IMR-90 (cell line): ENCODE measurements around the gene FLNA. TPM values are rescaled to one million over a fixed set of nuclear protein-coding genes. Genes with fewer than 3 reads are reported as not detected.
"Not testable (repeated sequence)": the region's sequence is repeated elsewhere in the genome, so short reads cannot be mapped to it uniquely, and the experiment has no call there.

Source experiments
- ATAC-seq: fragments of 200-7000 bp; cut with Tn5 transposase; 2 replicates; pipeline ENCODE4 v1.9.1; 2020; ENCODE audit warnings: low read depth, mild to moderate bottlenecking, moderate library complexity
- BruUV-seq: library from RNA; stranded (reverse); fragments of 400-500 nt; replicated peaks from 2 replicates; lab custom pipeline; 2021; lab: Mats Ljungman, UMichigan
- CTCF ChIA-PET: fragments of 300-600 bp; formaldehyde crosslinking; extraction: SDS; loops from one replicate; lab custom pipeline; 2021; ENCODE audit warnings: antibody characterized with exemption; lab: Yijun Ruan, JAX
- POLR2A ChIA-PET: fragments of 300-600 bp; sonication (Branson Sonifier 250); formaldehyde crosslinking; loops from one replicate; lab custom pipeline; 2022; ENCODE audit warnings: antibody characterized with exemption; ENCODE audit not compliant: unreplicated experiment; lab: Charles Lee
- DNase-seq: peaks from one replicate; pipeline ENCODE4 v3.0.0; 2013
- H2AFZ ChIP-seq: replicated peaks from 2 replicates; pipeline ENCODE3; 2013; ENCODE audit warnings: low read length, mild to moderate bottlenecking; ENCODE audit not compliant: poor library complexity
- H2AK5ac ChIP-seq: 2 replicates; pipeline ENCODE4 v1.6.1; 2013; ENCODE audit warnings: low read depth, low read length, inconsistent platforms
- H2AK9ac ChIP-seq: replicated peaks from 2 replicates; pipeline ENCODE3; 2013; ENCODE audit warnings: mild to moderate bottlenecking, low read depth, low read length, moderate library complexity; ENCODE audit not compliant: poor library complexity
- H2BK120ac ChIP-seq: 2 replicates; pipeline ENCODE4 v1.6.1; 2013; ENCODE audit warnings: low read depth, low read length, inconsistent platforms
- H2BK15ac ChIP-seq: 3 replicates; pipeline ENCODE4 v1.6.1; 2013; ENCODE audit warnings: low read depth, low read length, inconsistent platforms
- H2BK20ac ChIP-seq: 2 replicates; pipeline ENCODE4 v1.6.1; 2013; ENCODE audit warnings: low read depth, mild to moderate bottlenecking, inconsistent platforms, low read length, moderate library complexity
- H2BK5ac ChIP-seq: 2 replicates; pipeline ENCODE4 v1.6.1; 2013; ENCODE audit warnings: mild to moderate bottlenecking, low read depth, low read length, inconsistent platforms; ENCODE audit not compliant: poor library complexity, severe bottlenecking
- H3K14ac ChIP-seq: replicated peaks from 2 replicates; pipeline ENCODE4 v1.6.1; 2013; ENCODE audit warnings: low read depth, low read length, inconsistent platforms
- H3K18ac ChIP-seq: 2 replicates; pipeline ENCODE4 v1.6.1; 2013; ENCODE audit warnings: low read depth, low read length, control low read depth
- H3K23ac ChIP-seq: 2 replicates; pipeline ENCODE4 v1.6.1; 2013; ENCODE audit warnings: low read depth, low read length, inconsistent platforms
- H3K27ac ChIP-seq: 2 replicates; pipeline ENCODE4 v1.5.1; 2013; ENCODE audit warnings: mild to moderate bottlenecking, control low read depth, low read length; ENCODE audit not compliant: insufficient read depth
- H3K27me3 ChIP-seq: 2 replicates; pipeline ENCODE4 v1.6.1; 2013; ENCODE audit warnings: low read length; ENCODE audit not compliant: control insufficient read depth, insufficient read depth
- H3K36me3 ChIP-seq: 2 replicates; pipeline ENCODE4 v1.6.1; 2013; ENCODE audit warnings: low read length, mixed read lengths; ENCODE audit not compliant: control insufficient read depth, insufficient read depth
- H3K4ac ChIP-seq: 2 replicates; pipeline ENCODE4 v1.6.1; 2013; ENCODE audit warnings: low read depth, low read length, inconsistent platforms
- H3K4me1 ChIP-seq: 2 replicates; pipeline ENCODE4 v1.6.1; 2013; ENCODE audit warnings: low read length, mixed read lengths; ENCODE audit not compliant: control insufficient read depth, insufficient read depth
- H3K4me2 ChIP-seq: 2 replicates; pipeline ENCODE4 v1.6.1; 2013; ENCODE audit warnings: low read depth, mild to moderate bottlenecking, control low read depth, low read length, moderate library complexity
- H3K4me3 ChIP-seq: 2 replicates; pipeline ENCODE4 v1.5.1; 2013; ENCODE audit warnings: low read depth, mild to moderate bottlenecking, control low read depth, low read length, moderate library complexity; ENCODE audit not compliant: insufficient read depth
- H3K56ac ChIP-seq: 2 replicates; pipeline ENCODE4 v1.6.1; 2013; ENCODE audit warnings: low read length, inconsistent platforms; ENCODE audit not compliant: insufficient read depth; ENCODE audit errors: extremely low read depth
- H3K79me1 ChIP-seq, 2 experiments: 2 replicates each; pipeline ENCODE4 v1.6.1; 2013; ENCODE audit warnings: low read length in 2 of 2, inconsistent platforms in 1 of 2, low read depth in 1 of 2
- H3K9ac ChIP-seq: 2 replicates; pipeline ENCODE4 v1.6.1; 2013; ENCODE audit warnings: low read depth, low read length, control low read depth
- H3K9me1 ChIP-seq: 2 replicates; pipeline ENCODE4 v1.6.1; 2013; ENCODE audit warnings: low read length, inconsistent platforms; ENCODE audit not compliant: insufficient read depth
- H3K9me3 ChIP-seq: 2 replicates; pipeline ENCODE4 v1.6.1; 2013; ENCODE audit warnings: low read length; ENCODE audit not compliant: control insufficient read depth, insufficient read depth
- H4K20me1 ChIP-seq: 2 replicates; pipeline ENCODE4 v1.6.1; 2013; ENCODE audit warnings: low read length, inconsistent platforms; ENCODE audit not compliant: insufficient read depth
- H4K5ac ChIP-seq: 2 replicates; pipeline ENCODE4 v1.6.1; 2013; ENCODE audit warnings: mild to moderate bottlenecking, low read depth, low read length, control low read depth
- H4K8ac ChIP-seq, 2 experiments: 2 replicates each; pipeline ENCODE4 v1.6.1; 2013; ENCODE audit warnings: low read depth in 2 of 2, low read length in 2 of 2, control low read depth in 1 of 2, inconsistent platforms in 1 of 2
- H4K91ac ChIP-seq: 2 replicates; pipeline ENCODE4 v1.6.1; 2013; ENCODE audit warnings: low read depth, low read length, inconsistent platforms; ENCODE audit not compliant: insufficient read depth
- WGBS, 2 experiments: methylation state at CpG; one replicate each; pipeline versions ENCODE4 v1.1.5 to v1.1.7; 2013; ENCODE audit warnings: missing lambda C conversion rate in 2 of 2; ENCODE audit not compliant: insufficient read length in 1 of 2; ENCODE audit errors: extremely low coverage in 2 of 2; 5-methylcytosine and 5-hydroxymethylcytosine counted together
- dilution Hi-C: fragments of 300-500 bp; cut with HindIII; formaldehyde crosslinking; loops from one replicate; pipeline ENCODE4 v1.14.3; 2018; ENCODE audit warnings: low sequenced_read_pairs; ENCODE audit not compliant: unreplicated experiment
- in situ Hi-C: fragments of 300-500 bp; cut with MboI; formaldehyde crosslinking; loops from 3 replicates; pipeline ENCODE4 v1.14.3; 2019; ENCODE audit warnings: low sequenced_read_pairs, inconsistent platforms, mixed read lengths
- intact Hi-C: fragments of 100-400 bp; cut with micrococcal nuclease; formaldehyde crosslinking; loops from 2 replicates; pipeline ENCODE4 v1.10.0; 2022
- polyA plus RNA-seq, 3 experiments: library from polyadenylated mRNA; depleted of rRNA; stranded (reverse); fragments of >200 nt; gene quantifications; 2 replicates each; pipeline ENCODE4 v1.2.3, GENCODE V29; 2012; ENCODE audit warnings: low replicate concordance in 1 of 3
- total RNA-seq: library from RNA; depleted of rRNA; stranded (reverse); fragments of >200 nt; gene quantifications from 2 replicates; pipeline ENCODE4 v1.2.3, GENCODE V29; 2012

FLNA gene
- total and polyA plus RNA-seq, 2 of the 4 experiments (the other 2 are of a cell fraction), result 1,356 to 1,357 TPM

DNA sequence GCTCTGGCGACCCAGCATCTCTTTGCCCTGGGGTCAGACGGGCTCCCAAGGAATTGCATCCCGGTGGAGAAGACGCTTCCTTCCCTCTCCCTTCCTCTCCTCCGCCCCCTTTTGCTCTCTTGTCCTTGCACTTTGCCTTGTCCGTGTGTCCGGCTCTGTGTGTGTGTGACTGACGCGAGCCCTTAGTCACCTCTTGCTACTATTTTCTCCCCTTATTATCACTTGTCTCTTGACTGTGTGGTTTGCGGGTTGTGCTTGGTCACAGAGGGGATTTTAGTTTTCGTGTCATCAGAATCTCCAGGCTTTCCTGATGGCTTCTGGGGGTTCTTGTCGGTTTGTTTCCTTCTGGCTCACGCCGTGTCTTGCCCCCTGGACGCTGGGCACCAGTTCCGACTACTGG is 31.4 kb downstream of the FLNA start:
- dilution Hi-C loops, DNase-seq, H3K4me3 ChIP-seq, H4K91ac ChIP-seq, H4K5ac ChIP-seq, H2BK15ac ChIP-seq, H3K23ac ChIP-seq, H3K14ac ChIP-seq, H2BK5ac ChIP-seq, H3K9me3 ChIP-seq, CTCF ChIA-PET, H3K9ac ChIP-seq, H3K56ac ChIP-seq, H2AFZ ChIP-seq, intact Hi-C loops, H3K4me1 ChIP-seq, H3K9me1 ChIP-seq, H4K20me1 ChIP-seq, H2BK120ac ChIP-seq, H2AK9ac ChIP-seq, H3K27me3 ChIP-seq, ATAC-seq, H2BK20ac ChIP-seq, H3K18ac ChIP-seq, in situ Hi-C loops, BruUV-seq, H4K8ac ChIP-seq, POLR2A ChIA-PET, H3K4me2 ChIP-seq, H3K4ac ChIP-seq, H3K79me1 ChIP-seq, H3K36me3 ChIP-seq, H3K27ac ChIP-seq, H2AK5ac ChIP-seq: not testable (repeated sequence)
- no CpG with 5 or more reads among the region's 16 CpGs for WGBS, 2 experiments

DNA sequence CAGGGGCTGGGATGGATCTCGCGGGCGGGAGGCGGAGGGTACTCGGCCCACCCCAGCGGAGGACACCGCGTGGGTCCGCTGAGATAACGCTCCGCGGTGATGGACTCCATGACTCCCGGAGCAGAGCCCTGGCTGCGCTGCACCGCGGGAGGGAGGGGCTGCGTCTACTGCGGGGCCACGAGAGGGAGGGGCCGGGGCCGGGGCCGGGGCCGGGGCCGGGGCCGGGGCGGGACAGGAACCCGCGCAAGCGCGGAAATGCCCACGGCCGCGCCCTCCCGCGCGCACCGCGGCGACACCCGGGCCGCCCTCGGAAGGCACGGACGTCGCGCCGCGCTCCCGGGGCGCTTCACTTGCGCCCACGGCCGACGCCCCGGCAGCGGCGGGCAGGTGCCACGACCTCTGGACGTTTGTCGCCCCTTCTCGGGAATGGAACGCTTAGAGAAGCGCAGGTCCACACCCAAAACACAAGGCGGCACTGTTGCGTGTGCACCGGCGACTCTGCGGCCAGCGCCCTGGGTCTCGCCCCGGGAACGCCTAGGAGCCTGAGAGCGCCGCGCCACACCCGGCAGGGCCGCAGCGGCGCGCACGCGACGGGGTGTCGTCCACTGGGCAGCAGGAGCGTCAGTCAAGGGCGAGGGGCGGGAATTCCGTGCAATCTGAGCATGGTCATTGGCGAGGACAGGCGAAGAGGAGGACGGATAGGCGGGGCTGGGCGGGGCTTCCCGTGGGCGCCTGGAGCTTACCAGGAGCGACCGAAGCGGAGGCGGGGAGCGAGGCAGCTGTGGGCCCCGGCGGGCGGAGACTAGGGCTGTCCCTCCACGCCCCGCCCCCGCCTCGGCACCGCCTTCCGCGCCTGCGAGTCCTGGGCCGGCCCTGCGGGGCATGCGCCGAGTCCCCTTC is 32.8 kb downstream of the FLNA start:
- H3K79me1 ChIP-seq, H3K14ac ChIP-seq, H3K4me2 ChIP-seq, CTCF ChIA-PET, H2AFZ ChIP-seq, H3K9me1 ChIP-seq, H3K18ac ChIP-seq, H2BK120ac ChIP-seq, DNase-seq, H4K8ac ChIP-seq, POLR2A ChIA-PET, H2AK5ac ChIP-seq, H3K23ac ChIP-seq, H3K27ac ChIP-seq, H3K4me1 ChIP-seq, H3K9ac ChIP-seq, intact Hi-C loops, H3K56ac ChIP-seq, H3K27me3 ChIP-seq, H2BK15ac ChIP-seq, H4K91ac ChIP-seq, H4K5ac ChIP-seq, H4K20me1 ChIP-seq, H3K36me3 ChIP-seq, H3K4ac ChIP-seq, H2BK5ac ChIP-seq, in situ Hi-C loops, H2AK9ac ChIP-seq, dilution Hi-C loops, BruUV-seq, H2BK20ac ChIP-seq, H3K9me3 ChIP-seq: not testable (repeated sequence)
- H3K4me3 ChIP-seq, result peak overlapping the region; percentile 41; the same call in 1 of the 2 replicates
- WGBS, 2 experiments, result no CpG with 5 or more reads among the region's 115 CpGs
- ATAC-seq, result peak; percentile 86
